Measurements from ENCODE around the gene SBK1.

GRCh38 chr16:28257256-28257655 lies 35.1 kb upstream of the SBK1 start:
- no peak for TF ChIP-seq CTCF (conservative IDR thresholded peaks at IDR 0.05)
- no peak for TF ChIP-seq ZFX (IDR thresholded peaks at IDR 0.05)
